CD4-positive, alpha-beta T cell treated with Interleukin-4 for 4 hours (primary cell): Measurements from ENCODE around the gene TSPO2.

ENCODE experiments used
- DNase-seq: peaks from one replicate; pipeline ENCODE4 v3.0.0-alpha.2; 2020

TSPO2 gene

DNA sequence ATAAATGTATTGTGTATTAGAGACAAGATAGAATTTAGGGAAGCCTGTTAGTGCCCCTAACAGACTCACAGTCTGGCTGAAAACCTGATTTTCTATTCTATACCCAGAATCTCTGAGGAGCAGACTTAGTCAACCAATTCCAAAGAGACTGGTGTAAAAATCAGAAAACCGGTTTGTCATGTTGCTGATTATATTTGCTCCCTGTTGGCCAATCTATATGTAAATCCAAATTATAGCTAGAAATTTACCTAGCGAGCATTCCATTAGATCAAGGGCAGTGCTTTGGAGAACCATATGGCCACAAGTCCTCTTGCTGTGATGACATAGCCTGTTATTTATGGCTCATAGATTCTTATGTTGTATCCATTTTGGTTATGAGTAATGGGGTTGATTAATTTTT, 35.3 kb downstream of the TSPO2 start:
- no peak for DNase-seq

DNA sequence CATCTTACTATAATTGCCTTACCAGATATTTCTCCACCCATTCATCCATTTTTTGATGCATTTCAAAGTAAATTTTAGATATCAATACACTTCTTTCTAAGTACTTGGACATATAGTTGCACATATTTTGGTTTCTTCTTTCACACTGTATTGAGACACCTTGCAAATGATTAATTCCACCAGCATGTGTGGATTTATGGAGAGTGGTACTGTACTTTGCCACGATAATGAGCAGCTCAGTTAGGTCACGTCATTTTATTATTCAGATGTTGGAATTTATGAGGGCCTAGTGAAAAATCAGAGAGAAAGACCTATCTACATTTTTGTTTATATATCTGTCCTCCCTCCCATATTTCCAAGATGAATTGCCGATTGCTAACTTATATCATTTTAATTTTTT, 35.8 kb downstream of the TSPO2 start:
- no peak for DNase-seq

DNA sequence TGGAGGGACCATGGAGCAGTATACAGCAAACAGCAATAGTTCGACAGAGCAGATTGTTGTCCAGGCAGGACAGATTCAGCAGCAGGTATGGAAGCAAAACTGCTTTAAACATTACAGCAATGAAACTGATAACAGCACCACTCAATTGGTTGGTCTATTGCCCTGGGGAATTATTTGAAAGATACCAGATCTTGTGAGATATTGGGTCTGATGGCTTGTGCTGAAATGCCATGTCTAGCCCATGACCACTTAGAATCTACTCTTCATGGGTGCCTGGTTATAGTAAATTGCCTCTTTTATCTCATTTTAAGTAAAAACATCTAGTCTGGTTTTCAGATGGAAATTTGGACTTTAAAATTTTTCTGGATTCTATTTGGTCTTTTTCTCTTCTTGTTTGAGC, 36.8 kb downstream of the TSPO2 start:
- no peak for DNase-seq

DNA sequence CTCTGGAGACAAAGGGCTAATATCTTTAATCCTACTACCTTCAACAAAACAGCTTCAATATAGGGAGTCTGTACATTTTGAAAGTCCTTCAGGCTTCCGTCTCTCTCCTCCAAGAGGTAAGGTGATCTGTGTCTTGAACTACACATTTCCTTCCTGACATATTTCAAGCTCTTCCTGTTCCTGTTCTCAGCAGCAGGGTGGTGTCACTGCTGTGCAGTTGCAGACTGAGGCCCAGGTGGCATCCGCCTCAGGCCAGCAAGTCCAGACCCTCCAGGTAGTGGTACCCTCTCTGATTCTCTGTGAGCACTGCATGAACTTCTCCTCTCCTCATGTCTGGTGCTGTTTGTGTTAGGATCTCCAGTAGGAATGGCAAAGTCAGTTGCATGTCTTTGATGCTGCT, 38.4 kb downstream of the TSPO2 start:
- peak; percentile 47 for DNase-seq

DNA sequence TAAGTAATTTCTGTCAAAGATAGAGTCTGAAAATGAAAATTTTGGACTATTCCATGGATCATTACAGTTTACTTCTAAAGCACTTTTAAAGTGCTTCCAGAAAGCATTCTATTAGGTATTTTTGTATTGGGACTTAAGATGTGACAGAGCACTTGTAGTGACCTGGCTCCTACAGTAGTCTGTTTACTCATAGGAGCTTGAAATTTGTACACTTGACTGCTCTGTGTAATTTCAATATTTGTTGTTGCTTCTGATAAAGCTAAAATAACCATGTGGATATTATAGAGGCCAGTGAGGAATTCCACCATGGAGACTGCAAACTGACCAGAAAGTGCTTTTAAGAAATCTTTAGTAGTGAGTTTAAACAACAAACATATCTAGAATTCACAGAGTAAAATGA, 40.8 kb downstream of the TSPO2 start:
- DNase-seq = no peak

DNA sequence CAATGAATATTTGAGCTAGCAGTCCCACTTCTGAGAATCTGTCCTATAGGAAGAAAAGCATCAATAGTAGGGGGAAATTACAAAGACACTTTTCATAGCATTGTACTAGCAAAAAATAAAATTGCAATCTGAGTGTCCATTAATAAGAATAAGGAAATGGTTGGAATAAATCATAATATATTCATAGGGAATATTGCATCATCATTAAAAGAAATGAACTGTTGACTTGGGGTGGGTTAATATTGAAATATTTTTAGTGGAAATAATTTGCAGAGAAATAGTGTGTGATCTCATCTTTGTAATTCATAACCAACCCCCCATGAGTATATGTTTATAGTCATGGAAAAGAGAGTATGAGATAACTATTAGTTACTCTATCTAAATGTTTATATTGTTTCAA, 42.9 kb downstream of the TSPO2 start:
- DNase-seq = no peak

DNA sequence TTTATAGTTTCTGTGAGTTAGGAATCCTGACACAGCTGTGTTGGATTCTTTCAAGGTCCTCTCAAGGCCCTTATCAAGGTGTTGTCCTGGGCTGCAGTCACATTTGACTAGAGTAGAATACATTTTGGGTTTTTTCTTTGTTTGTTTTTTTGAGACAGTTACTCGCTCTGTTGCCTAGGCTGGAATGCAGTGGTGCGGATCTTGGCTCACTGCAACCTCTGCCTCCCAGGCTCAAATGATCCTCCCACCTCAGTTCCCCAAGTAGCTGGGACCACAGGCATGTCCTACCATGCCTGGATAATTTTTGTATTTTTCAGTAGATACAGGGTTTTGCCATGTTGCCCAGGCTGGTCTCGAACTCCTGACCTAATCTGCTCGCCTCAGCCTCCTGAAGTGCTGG, 46.2 kb downstream of the TSPO2 start:
- no peak for DNase-seq

DNA sequence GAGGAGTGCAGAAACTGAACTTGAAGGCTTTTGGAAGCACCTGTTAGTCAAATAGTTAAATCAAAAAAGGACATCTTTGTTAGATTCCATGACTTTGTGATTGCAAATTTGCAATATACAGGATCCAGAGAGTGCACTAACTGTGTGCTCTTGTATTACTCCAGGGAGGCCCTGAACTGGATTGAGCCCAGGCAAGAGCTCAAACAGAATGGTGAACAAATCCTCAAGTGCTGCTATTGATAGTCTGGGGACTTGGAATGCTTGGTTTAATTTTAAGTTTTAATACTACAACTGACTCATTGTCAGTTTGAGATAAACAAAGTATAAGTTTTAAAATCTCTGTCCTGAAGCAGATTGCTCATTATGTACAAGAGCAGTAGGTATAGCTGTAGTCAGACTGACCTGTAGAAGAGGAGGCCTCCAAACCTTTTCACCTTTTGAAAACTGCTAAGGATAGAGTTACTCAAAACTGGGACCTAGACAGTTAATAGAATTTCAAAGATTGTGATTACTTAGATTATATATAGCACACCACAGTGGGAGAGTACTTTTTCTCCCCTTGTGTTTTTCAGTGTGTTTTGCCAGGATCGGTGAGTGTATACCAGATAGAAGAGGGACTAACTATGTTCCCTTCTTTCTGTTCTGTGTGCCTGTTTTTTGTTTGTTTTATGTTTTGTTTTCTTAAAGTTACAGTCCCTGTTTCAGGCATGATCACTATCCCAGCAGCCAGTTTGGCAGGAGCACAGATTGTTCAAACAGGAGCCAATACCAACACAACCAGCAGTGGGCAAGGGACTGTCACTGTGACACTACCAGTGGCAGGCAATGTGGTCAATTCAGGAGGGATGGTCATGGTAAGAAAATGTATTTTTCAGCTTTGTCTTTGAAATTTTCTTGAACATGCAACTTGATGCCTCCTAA, 48.8 kb downstream of the TSPO2 start:
- no peak for DNase-seq

DNA sequence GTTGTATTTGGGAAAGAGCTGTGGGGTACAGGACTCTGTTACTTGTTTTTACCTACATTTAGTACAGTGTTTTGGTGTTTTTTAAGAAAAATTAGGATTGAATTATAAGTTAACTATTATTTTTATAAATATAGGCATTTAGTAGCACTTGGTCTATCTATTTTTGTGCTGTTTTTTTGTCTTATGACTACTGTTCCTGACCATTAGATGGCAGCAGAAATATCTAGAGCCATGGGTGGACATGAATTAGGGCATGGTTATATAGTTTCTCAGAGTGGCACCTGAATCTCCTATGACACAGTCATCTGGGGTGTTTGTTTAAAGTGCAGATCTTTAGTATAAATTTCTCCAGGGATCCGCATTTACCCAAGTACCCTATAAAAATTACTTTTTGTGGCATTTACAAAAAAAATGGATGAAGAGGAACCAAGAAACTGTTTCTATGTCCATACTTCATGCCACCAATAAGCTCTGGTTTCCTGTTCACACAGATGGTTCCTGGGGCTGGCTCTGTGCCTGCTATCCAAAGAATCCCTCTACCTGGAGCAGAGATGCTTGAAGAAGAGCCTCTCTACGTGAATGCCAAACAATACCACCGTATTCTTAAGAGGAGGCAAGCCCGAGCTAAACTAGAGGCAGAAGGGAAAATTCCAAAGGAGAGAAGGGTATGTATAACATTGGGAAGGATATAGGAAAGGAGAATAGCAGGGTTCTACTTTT, 50.3 kb downstream of the TSPO2 start:
- DNase-seq = peak; percentile 22

DNA sequence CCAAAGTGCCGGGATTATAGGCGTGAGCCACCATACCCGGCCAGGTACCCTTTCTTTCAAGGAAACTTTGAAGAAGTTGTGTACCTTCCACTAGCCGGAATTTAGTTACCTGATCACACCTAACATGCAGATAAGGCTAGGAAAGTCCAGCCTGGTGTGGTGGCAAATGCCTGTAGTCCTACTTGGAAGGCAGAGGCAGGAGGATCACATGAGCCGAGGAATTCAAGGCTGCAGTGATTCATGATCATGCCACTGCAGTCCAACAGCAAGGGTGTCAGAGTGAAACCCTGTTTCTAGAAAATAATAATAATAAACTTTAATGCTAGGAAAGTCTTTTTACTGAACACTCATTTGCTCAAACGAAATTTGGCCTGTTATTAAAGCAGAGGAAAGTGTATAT, 51.5 kb downstream of the TSPO2 start:
- no peak for DNase-seq
